Superior temporal gyrus (tissue), 1 donor: ENCODE measurements around the gene MOXD1.

Source experiments
- DNase-seq: peaks from one replicate; pipeline ENCODE4 v3.0.0-alpha.2; 2016; ENCODE audit errors: extremely low spot score

Gene MOXD1

GRCh38 chr6:132399376-132400074, 1.8 kb downstream of the MOXD1 start:
- no peak for DNase-seq

GRCh38 chr6:132395015-132395597, 6.2 kb downstream of the MOXD1 start:
- DNase-seq: no peak

GRCh38 chr6:132392792-132393191, 8.5 kb downstream of the MOXD1 start:
- DNase-seq: no peak

GRCh38 chr6:132392270-132392646, 9.0 kb downstream of the MOXD1 start:
- DNase-seq: no peak

- peak; percentile 28 for DNase-seq
Observed at GRCh38 chr6:132391391-132392269, 9.6 kb downstream of the MOXD1 start.

- DNase-seq: no peak
Observed at GRCh38 chr6:132390451-132390850, 10.8 kb downstream of the MOXD1 start.

GRCh38 chr6:132390017-132390416, 11.3 kb downstream of the MOXD1 start:
- DNase-seq: no peak

- DNase-seq: no peak
Observed at GRCh38 chr6:132388291-132388690, 13.0 kb downstream of the MOXD1 start.

- no peak for DNase-seq
Observed at GRCh38 chr6:132382630-132383175, 18.6 kb downstream of the MOXD1 start.

- no peak for DNase-seq
Observed at GRCh38 chr6:132381381-132381780, 19.9 kb downstream of the MOXD1 start.

- no peak for DNase-seq
Observed at GRCh38 chr6:132380358-132381029, 20.8 kb downstream of the MOXD1 start.

- peak; percentile 67 for DNase-seq
Observed at GRCh38 chr6:132369526-132369925, 31.7 kb downstream of the MOXD1 start.

GRCh38 chr6:132368916-132369481, 32.3 kb downstream of the MOXD1 start:
- DNase-seq: no peak

GRCh38 chr6:132365281-132365907, 35.9 kb downstream of the MOXD1 start:
- no peak for DNase-seq

- no peak for DNase-seq
Observed at GRCh38 chr6:132364306-132365074, 36.8 kb downstream of the MOXD1 start.

GRCh38 chr6:132362442-132363185, 38.7 kb downstream of the MOXD1 start:
- DNase-seq: no peak

- no peak for DNase-seq
Observed at GRCh38 chr6:132361101-132361500, 40.2 kb downstream of the MOXD1 start.

- no peak for DNase-seq
Observed at GRCh38 chr6:132359886-132360285, 41.4 kb downstream of the MOXD1 start.

- DNase-seq: no peak
Observed at GRCh38 chr6:132357120-132357519, 44.2 kb downstream of the MOXD1 start.
